Adrenal gland (tissue), 5 donors: ENCODE results near the gene AHNAK.

Source experiments
- CTCF ChIP-seq, 6 experiments: fragments of 450-650 bp in 4 of 6; fragments of 200-600 bp in 2 of 6; sonication (generic) in 1 of 6; IDR thresholded peaks; 1 replicate in 5 of 6; 2 replicates in 1 of 6; pipeline versions ENCODE4 v1.5.1 to v1.8.0; 2016 to 2021; ENCODE audit warnings: antibody characterized with exemption in 6 of 6, mild to moderate bottlenecking in 2 of 6, moderate library complexity in 1 of 6
- POLR2A ChIP-seq, 2 donors: fragments of 450-650 bp; IDR thresholded peaks; one replicate each; pipeline ENCODE4 v1.6.1; 2017; ENCODE audit warnings: antibody characterized with exemption in 2 of 2, mild to moderate bottlenecking in 2 of 2, moderate library complexity in 1 of 2
- donor health status: DM: no; HTN: no; CAD: no.

- TF ChIP-seq CTCF (IDR thresholded peaks at IDR 0.05) (no peak), POLR2A (IDR thresholded peaks at IDR 0.05) (no peak)
These were observed 9.0 kb upstream of the AHNAK start for GRCh38 chr11:62555464-62556107.
